Raji (cell line): ENCODE measurements around the gene NRAS.

Experiments
- POLR2A ChIP-seq: IDR thresholded peaks from 2 replicates; pipeline ENCODE4 v1.6.1; 2011; ENCODE audit warnings: low read depth, low read length, control low read depth; ENCODE audit not compliant: insufficient read depth

Gene NRAS

DNA sequence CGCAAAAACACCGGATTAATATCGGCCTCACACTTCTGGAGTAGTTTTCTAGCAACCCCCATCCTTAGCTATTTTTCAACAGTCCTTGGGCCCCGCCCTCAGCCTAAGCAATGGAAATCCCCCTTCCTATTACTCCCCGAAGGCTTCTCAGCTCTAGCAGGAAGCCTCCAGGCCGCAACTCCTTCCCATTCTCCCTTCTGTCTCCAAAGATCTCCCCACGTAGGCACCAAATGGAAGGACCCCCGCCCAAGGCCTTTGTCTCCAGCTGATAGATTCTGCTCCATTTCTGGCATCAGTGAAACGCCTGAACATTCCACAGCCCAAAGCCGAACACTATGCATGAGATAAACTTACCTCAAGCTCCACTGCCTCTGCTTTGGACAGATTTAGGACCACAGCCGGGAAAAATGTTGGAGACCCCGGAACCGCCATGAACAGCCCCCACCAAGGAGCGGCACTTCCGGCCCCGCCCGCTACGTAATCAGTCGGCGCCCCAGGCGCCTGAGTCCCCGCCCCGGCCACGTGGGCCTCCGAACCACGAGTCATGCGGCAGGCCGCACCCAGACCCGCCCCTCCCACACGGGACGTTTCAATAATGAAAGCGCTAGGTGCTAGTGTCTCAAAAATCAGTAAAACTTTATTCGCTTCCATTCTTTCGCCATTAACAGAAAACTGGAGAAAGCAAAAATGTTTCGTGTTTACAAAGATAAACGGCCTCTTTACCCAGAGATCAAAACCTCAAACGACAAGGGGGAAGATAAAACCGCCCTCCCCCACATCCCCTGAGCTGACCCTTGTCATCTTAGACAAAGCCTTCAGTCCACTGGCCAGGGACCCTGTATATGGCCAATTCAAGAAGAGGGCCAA is at the start of gene NRAS:
TSS of gene NRAS (minus strand) at position 468 of the 867 bp plus-strand sequence. CDS start 611 bp downstream, outside the sequence.
- TF ChIP-seq POLR2A, result peak; percentile 56

DNA sequence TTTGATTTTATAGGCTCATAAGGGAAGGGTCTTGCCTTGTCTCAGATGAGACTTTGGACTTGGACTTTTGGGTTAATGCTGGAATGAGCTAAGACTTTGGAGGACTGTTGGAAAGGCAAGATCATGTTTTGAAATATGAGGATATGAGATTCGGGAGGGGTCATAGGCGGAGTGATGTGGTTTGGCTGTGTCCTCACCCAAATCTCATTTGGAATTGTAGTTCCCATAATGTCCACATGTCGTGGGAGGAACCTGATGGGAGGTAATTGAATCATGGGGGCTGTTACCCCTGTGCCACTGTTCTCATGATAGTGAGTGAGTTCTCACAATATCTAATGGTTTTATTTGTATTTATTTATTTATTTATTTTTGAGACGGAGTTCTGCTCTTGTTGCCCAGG is 48.1 kb upstream of the NRAS start:
- TF ChIP-seq POLR2A, result no peak

DNA sequence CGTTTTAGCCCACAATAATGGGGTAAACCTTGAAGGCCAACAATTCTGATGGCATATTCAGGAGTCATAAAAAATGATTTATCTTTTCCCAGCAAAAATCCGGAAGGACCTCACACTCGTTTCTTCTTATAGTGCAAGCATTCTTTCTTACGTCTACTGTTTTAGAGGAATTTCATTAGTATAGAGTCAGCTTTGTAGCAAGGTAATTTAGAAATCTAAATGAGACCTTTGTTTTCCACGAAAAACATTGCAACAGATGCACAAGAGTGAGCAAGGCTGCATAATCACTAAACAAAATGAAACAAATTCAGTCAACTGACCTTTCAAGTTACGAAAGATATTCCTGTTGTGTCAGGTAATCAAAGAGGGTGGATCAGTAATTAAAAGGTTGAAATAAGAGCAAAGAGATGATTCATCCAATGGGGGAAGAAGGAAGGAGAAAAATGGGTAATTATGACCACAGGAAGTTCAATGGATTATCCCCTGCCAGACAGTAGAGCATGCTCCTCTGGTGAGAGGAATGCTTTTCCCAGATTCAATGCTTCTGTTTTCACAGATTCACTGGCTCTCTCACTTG is 41.8 kb upstream of the NRAS start:
- no peak for TF ChIP-seq POLR2A

DNA sequence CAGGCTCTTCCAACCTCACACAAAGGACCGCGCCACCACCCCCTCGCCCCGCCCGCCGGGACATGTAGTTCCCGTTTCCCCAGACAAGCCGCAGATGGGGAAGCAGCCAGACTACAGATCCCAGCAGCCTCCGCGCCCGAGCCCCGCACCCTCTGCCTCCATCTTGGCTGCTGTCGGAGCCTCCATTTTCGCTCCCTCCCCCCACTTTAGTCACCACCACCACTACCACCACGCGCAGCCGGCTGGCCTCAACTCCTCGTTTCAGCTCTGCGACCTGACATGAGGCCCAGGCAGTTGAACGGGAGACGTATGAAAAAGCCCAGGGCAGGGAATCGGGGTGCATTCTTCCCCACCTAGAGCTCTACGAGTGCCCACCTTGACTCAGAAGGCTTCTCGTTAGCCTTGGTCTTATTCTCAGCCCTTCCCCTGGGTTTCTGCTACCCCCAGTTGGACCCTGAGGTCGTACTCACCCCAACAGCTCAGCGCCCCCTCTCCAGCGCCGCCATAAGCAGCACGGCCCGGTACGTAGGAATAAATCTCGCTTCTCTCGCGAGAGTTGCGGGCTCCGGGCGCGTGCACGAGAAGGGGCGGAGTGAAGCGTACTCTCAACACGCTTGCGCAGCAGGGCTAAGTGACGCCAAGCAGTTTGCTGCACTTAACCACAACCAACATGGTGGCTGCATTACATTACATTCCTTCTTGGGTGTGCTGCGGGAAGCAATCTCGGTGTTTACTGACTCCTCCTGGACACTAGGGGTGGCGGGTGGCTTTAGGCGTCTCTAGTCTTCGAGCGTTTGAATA is 41.1 kb upstream of the NRAS start, which contains the start of gene CSDE1:
TSS of gene CSDE1 (minus strand) at position 530 of the 801 bp plus-strand sequence. CDS start 18,094 bp downstream, outside the sequence.
- peak; percentile 90 for TF ChIP-seq POLR2A

DNA sequence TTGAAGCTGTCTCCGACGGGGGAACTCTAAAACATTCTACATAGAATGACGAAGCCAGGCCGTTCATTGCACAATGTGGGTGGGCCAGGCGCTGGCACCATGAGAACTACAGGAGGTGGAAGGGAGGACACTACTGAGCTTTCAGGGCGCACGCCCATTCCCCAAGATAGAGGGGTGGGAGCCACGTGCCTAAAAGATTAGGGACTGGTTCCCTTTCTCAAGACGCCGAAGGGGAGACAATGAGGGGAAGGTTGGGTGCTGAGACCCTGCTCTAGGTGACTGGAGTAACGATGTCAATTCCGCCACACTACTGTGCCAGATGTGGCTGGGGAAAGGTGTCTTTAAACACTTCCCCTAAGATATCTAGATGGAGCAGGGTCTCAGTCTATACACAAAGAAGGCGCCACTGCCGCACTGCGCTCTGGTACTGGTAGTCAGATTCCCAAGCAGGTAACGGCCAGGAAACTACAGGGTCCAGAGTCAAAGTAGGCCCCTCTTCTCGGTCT is 40.4 kb upstream of the NRAS start:
- no peak for TF ChIP-seq POLR2A

DNA sequence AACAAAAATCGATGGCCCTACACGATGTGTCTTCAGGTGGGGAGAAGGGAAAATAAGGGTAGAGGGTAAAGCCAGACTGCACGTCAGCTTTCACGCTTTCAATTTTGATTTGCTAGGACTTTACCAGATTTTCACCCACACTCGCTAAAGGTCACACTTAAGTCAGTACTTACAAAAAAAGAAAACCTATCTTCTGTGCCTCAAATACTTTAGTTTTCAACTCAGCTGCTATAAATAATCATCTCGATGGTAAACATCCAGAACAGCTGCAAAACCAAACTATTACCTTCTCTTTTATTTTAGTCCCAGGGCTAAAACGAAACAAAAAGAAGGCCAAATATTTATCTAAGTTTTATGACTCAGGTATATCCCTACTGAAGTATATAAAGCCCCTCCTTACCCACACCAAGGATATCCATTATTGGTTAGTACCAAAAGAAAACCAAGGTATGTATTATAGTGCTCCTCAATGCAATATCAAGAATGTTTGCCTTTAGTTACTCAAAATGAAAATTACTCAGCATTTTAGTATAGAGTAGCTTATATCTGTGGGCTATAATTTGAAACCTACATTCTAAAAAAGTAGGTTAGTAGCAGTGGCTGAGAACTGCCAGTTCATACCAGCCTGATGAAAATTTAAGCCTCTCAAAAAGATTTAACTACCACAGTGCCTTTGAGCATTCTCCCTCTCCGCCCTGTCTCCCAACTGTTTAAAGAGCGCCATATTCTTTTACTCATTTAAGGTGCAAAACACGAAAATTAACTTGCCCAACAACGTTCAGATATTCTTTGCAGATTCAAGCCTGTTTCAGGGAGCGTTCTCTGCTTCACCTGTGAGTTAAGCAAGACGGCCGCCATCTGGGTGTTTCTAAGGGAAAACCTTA is 39.7 kb upstream of the NRAS start:
- no peak for TF ChIP-seq POLR2A

DNA sequence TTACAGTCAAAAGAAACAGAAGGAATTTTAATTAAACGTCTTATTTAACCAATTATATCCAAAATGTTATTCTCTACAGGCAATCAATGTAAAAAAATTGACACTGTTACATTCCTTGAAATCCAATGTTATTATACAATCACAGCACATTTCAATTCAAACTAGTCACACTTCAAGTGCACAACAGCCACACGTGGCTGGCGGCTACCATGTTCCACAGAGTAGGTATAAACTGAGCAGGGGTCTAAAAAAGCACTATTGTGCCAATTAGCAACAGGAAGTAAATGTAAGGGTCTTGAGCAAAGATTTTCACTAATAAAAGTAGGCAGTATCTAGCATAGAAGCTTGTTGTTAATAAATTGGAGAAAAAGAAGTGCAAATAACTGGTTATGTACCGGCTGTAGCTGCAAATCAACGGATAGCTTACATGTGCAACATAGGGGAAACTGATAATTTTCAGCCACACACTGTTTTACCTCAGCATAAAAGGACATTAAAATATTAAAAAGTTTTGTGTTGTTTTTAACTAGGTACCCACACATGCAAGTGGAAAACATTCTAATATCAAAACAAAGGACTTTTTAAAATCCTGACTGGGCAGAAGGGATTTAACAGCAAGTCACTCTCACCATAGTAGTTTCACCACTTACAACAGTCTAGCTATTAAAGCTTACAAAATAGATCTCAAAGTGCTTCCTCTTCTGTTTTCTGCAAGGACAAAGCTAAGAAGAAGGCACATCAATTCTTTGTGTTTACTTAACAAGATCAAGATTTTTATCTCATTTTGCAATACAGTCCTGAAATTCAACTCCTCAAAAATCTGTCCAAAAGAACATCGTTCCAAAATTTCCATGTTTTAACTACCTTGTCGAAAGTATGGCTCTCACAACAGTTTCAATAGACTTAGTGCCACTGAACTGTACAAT is 38.7 kb upstream of the NRAS start:
- TF ChIP-seq POLR2A, result no peak

DNA sequence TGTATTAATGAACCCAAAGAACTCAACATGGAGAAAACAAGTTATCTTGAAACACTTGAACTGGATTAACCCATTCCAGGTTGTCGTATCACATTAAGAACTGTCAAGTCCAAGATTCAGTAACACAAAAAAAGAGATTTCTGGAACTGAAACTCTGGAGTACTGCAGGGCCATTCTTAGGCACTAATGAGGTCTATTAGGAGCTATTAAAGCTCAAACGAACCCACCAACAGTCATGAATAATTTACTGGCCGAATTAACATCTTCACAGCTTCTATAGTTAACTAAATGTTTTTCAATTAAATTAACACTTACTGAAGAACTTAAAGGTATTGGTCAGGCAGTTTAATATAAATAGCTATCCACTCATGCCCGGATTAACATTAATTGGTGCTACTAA is 36.6 kb upstream of the NRAS start:
- no peak for TF ChIP-seq POLR2A

DNA sequence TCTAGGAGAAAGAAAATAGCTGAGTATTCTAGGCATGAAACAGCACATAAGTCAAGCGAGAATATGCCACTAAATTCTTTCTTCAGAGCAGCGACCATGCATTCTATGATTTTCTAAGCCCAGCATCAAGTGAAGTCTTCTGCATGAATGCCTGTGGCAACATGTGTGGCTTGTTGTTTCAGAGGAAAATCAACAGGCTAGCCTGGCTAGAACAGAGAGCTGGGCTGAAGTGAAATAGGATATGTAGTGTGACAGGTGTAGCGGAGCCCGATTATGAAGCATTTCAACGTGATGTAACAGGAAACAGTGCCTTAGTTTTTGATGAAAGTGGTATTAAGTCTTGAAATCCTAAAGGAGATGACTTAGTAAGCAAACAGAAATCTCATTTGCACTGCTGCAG is 34.2 kb upstream of the NRAS start:
- no peak for TF ChIP-seq POLR2A

DNA sequence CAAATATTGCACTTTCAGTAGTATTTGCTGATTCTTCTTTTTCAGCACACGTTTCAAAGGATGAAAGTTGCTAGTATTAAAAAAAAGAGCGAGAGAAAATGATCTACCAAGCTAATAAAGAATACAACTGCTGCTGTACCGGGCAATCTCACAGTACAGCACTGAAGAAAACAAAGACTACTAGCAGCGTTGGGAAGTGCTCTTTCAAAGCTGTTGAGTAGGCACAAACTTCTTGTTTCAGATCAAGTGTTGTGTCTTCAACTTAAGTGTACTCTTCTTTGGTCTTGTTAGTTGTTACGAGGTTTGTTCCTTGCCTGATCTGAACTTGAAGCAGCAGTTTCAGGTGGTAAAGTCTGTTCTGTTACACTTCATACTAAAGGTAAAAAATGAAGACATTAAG is 33.3 kb upstream of the NRAS start:
- TF ChIP-seq POLR2A, result no peak

DNA sequence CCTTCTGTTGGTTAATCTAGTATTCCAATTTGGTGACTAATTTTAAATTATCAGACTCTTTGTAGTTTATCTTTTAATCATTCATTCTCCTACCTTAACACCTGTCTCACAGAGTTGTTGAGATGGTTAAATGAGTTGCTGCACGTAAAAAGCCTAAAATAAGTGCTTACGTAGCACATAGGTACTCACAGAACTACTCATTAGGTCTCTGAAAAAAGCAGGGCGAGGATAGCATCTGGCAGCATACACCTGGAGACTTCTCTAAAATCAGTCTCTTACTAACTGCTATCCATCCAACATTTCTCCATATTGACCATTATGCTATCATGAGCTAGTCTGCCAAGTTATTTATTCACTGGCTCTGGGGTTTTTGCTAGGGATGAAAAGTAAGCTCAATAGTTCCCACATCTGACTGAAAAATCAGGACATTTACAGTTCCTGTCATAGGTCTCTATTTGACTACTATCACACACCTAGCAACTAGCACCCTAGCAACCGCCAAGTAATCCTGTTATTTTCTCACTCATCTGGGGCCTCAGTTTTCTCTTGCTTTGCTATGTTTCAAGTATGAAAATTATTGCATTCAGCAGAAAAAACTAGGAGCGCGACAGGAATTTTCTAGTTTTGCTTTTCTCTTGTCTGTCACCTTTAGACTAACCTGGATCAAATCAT is 30.0 kb upstream of the NRAS start:
- no peak for TF ChIP-seq POLR2A

DNA sequence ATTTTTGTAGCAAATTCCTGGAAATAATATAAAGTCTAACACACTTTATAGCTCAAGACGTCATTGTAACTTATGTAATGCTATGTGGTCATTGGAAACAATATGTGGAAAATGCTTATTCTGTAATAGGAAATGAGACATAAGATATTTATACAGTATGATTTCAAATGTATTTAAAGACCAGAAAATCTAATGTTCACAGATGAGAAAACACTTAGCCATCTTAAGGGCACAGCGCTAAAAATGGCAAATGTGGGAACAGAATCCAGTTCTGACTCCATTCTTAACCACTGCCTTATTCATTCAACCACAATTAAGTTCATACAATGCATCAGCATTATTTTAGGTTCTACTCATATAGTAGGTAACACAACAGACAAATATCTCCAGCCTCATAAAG is 28.7 kb upstream of the NRAS start:
- no peak for TF ChIP-seq POLR2A
